HL-60/S4 (cell line): ENCODE measurements around the gene CENATAC.
"Not testable (repeated sequence)": the region's sequence is repeated elsewhere in the genome, so short reads cannot be mapped to it uniquely, and the experiment has no call there.

ENCODE experiments used
- in situ Hi-C: fragments of 300-500 bp; cut with MboI; formaldehyde crosslinking; loops from 2 replicates; pipeline ENCODE4 v1.14.3; 2022; ENCODE audit warnings: low sequenced_read_pairs

The CENATAC gene

GRCh38 chr11:119025978-119026766 lies 28.2 kb downstream of the CENATAC start:
- in situ Hi-C loops = no loop called here

- in situ Hi-C loops = no loop called here
Observed at GRCh38 chr11:119026970-119027369, 29.0 kb downstream of the CENATAC start.

DNA sequence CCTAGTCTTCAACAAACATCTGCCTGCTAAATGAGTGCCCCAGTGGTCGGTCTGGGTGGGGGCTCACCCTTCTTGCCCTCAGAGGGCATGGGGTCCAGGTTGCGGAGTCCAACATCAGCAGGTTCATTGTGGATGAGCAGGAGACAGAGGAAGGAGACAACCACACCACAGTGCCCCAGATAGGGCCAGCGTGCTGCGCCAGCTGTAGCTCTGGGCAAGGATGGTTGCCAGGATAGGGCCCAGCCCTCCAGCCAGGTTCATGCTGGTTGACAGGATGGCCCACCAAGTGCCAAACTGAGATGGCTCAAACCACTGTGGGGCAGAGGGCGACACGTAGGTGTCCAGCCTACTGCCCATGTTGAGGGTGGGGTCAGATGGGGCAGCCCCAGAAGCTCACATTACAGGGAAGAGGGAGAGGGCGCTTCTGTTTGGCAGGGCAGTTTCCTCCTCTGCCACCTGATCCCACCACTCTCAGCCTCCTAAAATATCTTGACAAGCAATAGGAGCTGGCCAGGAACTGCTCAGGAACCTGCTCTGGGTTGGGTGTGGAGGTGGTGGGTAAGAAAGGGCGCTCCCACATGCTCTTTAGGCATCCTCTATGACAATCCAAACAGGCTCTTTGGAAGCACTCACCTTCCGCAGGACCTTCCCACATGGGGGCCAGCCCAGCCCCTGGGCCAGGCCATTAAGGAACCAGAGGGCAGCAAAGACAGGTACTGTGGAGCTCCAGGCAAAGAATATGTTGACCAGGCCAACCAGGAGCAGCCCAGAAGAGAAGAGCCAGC lies 29.8 kb downstream of the CENATAC start:
- in situ Hi-C loops = no loop called here

- in situ Hi-C loops = no loop called here
Observed at GRCh38 chr11:119028346-119029068, 30.6 kb downstream of the CENATAC start.

GRCh38 chr11:119029069-119029339 lies 31.1 kb downstream of the CENATAC start:
- in situ Hi-C loops = no loop called here

DNA sequence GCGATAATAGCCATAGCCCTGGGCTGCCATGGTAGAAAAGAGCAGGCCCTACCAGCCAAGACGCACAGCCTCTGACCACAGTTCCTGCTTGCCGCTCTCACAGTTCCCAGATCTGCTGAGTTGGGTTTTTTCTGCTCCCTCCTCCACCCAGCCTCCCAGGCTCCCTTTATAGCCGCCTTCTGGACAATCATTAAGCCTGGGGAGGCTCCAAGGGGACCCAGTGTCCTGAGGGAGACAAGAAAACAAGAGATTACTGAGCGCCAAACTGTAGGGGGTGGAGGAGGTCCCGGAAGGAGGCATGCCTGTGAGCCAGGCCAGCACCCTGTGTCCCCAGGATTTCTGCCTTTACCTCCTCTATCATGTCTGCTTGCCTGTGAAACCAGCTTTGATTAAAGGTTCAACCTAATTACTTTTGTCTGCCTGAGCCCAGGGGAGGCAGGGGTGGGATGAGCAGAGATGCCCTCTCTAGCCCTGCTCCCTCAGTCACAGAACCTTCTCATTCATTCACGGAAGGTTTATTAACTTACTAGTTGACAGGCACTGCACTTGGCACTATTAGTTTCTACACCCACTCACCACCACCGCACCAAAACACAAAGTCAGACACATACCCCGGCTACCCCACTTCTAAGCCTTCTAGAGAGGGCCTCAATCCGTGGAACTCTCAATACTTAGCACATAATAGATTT lies 31.5 kb downstream of the CENATAC start:
- in situ Hi-C loops = no loop called here

DNA sequence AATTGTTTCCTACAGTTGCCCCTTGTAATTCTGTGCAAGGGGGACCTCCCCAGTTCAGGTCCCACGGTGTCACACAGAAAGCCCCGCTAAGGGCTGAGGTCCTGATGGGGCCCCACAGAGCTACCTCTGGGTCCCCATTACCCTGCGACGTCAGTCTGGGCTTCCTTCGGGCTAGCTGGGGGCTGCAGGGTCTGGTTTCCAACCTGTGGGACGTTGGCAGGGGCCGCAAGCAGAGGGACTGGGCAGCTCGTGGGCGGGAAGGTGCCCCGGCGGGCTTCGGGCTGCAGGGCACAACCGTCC lies 32.0 kb downstream of the CENATAC start:
- in situ Hi-C loops = no loop called here

- in situ Hi-C loops = no loop called here
Observed at GRCh38 chr11:119030329-119031047, 32.5 kb downstream of the CENATAC start, which contains the start of gene SLC37A4. TSS of gene SLC37A4 (minus strand) at chr11:119030877.

GRCh38 chr11:119031912-119032280 lies 34.0 kb downstream of the CENATAC start:
- in situ Hi-C loops = no loop called here

- in situ Hi-C loops = not testable (repeated sequence)
Observed at GRCh38 chr11:119033421-119033820, 35.5 kb downstream of the CENATAC start.

- in situ Hi-C loops = no loop called here
Observed at GRCh38 chr11:119034813-119035212, 36.9 kb downstream of the CENATAC start.

DNA sequence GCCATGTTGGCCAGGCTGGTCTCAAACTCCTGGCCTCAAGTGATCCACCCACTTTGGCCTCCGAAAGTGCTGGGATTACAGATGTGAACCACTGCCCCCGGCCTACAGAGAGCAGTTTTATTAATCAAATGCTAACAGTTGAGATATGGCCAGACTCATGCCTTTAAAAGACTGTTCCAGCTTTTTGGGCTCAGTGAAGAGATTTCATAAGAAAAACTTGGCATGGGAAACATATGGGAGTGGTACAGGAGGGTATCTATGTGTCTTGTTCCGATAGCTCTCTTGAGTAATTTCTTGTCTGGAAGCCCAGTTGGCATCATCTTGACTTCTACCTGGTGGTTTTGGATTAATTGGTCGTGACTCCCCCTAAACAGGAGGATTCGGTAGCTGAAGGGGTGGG lies 40.9 kb downstream of the CENATAC start:
- in situ Hi-C loops = no loop called here

DNA sequence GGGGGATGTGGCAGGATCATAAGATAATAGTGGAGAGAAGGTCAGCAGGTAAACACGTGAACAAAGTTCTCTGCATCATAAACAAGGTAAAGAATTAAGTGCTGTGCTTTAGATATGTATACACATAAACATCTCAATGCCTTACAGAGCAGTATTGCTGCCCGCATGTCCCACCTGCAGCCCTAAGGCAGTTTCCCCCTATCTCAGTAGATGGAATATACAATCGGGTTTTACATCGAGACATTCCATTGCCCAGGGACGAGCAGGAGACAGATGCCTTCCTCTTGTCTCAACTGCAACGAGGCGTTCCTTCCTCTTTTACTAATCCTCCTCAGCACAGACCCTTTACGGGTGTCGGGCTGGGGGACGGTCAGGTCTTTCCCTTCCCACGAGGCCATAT lies 41.5 kb downstream of the CENATAC start:
- in situ Hi-C loops = not testable (repeated sequence)

DNA sequence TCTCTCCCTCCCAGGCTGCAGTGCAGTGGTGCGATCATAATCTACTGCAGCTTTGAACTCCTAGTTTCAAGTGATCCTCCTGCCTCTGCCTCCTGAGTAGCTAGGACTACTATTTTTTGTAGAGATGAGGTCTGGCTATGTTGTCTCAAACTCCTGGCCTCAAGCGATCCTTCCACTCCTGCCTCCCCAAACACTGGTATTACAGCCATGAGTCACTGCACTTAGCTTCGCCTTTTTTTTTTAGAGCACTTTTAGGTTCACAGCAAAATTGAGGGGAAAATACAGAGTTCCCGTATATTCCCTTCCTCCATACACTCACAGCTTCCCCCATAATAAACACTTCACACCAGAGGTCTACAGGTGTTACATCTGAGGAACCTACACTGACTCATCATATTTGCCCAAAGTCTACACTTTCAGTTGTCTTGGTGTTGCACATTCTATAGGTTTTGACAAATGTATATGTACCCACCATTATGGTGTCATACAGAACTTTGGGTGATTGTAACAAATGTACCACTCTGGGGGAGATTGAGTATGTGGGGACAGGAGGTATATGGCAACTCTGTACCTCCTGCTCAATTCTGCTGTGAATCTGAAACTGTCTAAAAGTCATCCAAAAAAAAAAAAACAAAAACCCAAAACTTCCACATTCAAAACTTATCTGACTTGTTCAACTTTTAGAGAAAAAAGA lies 44.0 kb downstream of the CENATAC start:
- in situ Hi-C loops = no loop called here

DNA sequence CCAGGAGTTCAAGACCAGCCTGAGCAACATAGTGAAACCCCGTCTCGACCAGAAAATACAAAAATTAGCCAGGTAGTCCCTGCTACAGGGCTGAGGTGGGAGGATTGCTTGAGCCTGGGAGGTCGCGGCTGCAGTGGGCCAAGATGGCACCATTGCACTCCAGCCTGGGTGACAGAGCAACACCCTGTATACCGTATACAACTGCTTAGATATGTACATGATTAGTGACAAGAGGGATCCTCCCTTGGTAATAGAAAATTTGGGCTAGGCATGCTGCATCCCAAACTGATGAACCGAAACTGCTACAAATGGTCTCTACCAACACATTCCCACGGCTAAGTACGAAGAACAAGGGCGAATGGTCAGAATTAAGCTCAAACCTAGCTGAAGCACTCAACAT lies 45.0 kb downstream of the CENATAC start:
- in situ Hi-C loops = no loop called here

DNA sequence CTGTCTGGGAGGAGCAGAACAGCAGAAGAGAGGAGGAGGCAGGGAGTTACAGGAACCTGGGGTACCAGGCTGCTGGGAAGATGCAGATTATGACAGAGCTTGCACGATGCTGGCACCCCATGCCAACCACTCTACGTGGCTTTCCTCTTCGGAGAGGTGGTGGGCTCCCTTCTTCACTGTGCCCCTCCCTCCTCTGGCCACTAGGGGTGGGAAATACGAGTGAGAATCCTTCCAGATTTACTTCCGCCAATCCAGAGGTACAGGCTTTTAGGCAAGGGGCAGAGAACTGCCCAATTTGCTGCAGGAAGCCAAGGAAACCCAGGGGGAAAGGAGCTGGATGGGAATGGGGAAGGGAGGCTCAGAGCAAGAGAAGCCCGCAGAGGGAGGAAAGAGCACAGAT lies 46.8 kb downstream of the CENATAC start:
- in situ Hi-C loops = no loop called here

GRCh38 chr11:119046489-119046888 lies 48.6 kb downstream of the CENATAC start:
- in situ Hi-C loops = no loop called here

GRCh38 chr11:119047205-119047604 lies 49.3 kb downstream of the CENATAC start:
- in situ Hi-C loops = no loop called here

DNA sequence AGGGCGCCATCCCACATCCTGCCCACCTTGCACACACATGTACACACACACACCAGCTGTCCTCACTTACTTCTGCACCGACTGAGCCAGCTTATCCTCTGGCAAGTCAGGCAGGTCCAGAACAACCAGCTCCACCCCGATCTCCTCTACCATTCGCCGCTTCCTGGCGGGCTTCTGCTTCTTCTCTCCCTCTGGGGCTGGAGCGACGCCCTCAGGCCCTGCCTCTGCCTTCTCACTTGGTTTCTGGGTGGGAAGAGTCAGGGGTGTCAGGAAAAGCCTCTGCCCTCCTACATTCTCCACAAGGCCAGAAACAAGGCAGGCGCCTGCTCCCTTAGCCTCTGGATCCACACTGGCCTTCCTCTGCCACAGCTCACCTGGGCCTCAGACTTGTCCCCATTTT lies 50.7 kb downstream of the CENATAC start:
- in situ Hi-C loops = no loop called here

- in situ Hi-C loops = no loop called here
Observed at GRCh38 chr11:119049081-119049480, 51.1 kb downstream of the CENATAC start.
